HUES64 (cell line): ENCODE data around the gene GFOD1.
A peak's percentile ranks its signal among the peaks of the same experiment; 100 is the strongest.
"Not testable (repeated sequence)": the region's sequence is repeated elsewhere in the genome, so short reads cannot be mapped to it uniquely, and the experiment has no call there.

Experiments
- H3K27ac ChIP-seq: 2 replicates; pipeline ENCODE4 v1.7.0; 2013; ENCODE audit warnings: low read depth, low read length, inconsistent platforms
- H3K27me3 ChIP-seq: 2 replicates; pipeline ENCODE4 v1.6.1; 2013; ENCODE audit warnings: mild to moderate bottlenecking, low read length; ENCODE audit not compliant: insufficient read depth
- H3K36me3 ChIP-seq: 2 replicates; pipeline ENCODE4 v1.6.1; 2013; ENCODE audit warnings: mild to moderate bottlenecking, low read length; ENCODE audit not compliant: insufficient read depth
- H3K4me1 ChIP-seq: 2 replicates; pipeline ENCODE4 v1.6.1; 2013; ENCODE audit warnings: mild to moderate bottlenecking, low read length, moderate library complexity; ENCODE audit not compliant: insufficient read depth
- H3K4me3 ChIP-seq: 2 replicates; pipeline ENCODE4 v1.5.1; 2013; ENCODE audit warnings: mild to moderate bottlenecking, low read length, moderate library complexity
- H3K9ac ChIP-seq: 2 replicates; pipeline ENCODE4 v1.6.1; 2013; ENCODE audit warnings: mild to moderate bottlenecking, low read depth, low read length
- H3K9me3 ChIP-seq: 2 replicates; pipeline ENCODE4 v1.6.1; 2013; ENCODE audit warnings: low read depth, low read length; ENCODE audit not compliant: insufficient read depth
- WGBS: fragments of 150-250, 120-280 bp; methylation state at CpG from one replicate; pipeline ENCODE4 v1.1.7; 2013; ENCODE audit warnings: missing lambda C conversion rate; 5-methylcytosine and 5-hydroxymethylcytosine counted together

Gene GFOD1

GRCh38 chr6:13339863-13340630, 147.4 kb downstream of the GFOD1 start:
- no peaks in the 10 kb centered on the region for H3K27me3 ChIP-seq
- H3K27ac ChIP-seq = no peak overlapping the region
- H3K9me3 ChIP-seq = no peaks in the 10 kb centered on the region
- no peak overlapping the region for H3K4me3 ChIP-seq
- WGBS = 94% methylated on average over 8 of the region's 8 CpGs
- no peaks in the 10 kb centered on the region for H3K4me1 ChIP-seq
- no peaks in the 10 kb centered on the region for H3K36me3 ChIP-seq
- no peak overlapping the region for H3K9ac ChIP-seq

- H3K9ac ChIP-seq = no peak overlapping the region
- H3K36me3 ChIP-seq = no peaks in the 10 kb centered on the region
- no peaks in the 10 kb centered on the region for H3K4me1 ChIP-seq
- H3K4me3 ChIP-seq = no peak overlapping the region
- H3K9me3 ChIP-seq = no peaks in the 10 kb centered on the region
- no peaks in the 10 kb centered on the region for H3K27me3 ChIP-seq
- H3K27ac ChIP-seq = no peak overlapping the region
- WGBS = 90% methylated on average over 4 of the region's 5 CpGs
Measured at GRCh38 chr6:13338038-13338437, 149.4 kb downstream of the GFOD1 start.

- Histone ChIP-seq H3K9me3 (no peaks in the 10 kb centered on the region), H3K36me3 (no peaks in the 10 kb centered on the region), H3K4me1 (no peaks in the 10 kb centered on the region), H3K27ac (no peak overlapping the region), H3K4me3 (no peak overlapping the region), H3K9ac (no peak overlapping the region), H3K27me3 (no peaks in the 10 kb centered on the region)
- WGBS = 32% methylated on average over 11 of the region's 11 CpGs
Measured at GRCh38 chr6:13336553-13336952, 150.8 kb downstream of the GFOD1 start.

GRCh38 chr6:13334953-13335352, 152.4 kb downstream of the GFOD1 start:
- Histone ChIP-seq H3K27me3 (no peaks in the 10 kb centered on the region), H3K4me1 (no peaks in the 10 kb centered on the region), H3K9me3 (no peaks in the 10 kb centered on the region), H3K9ac (no peak overlapping the region), H3K36me3 (no peaks in the 10 kb centered on the region), H3K4me3 (no peak overlapping the region), H3K27ac (no peak overlapping the region)
- WGBS = 66% methylated on average over 3 of the region's 3 CpGs

GRCh38 chr6:13332349-13332706, 155.1 kb downstream of the GFOD1 start:
- no peak overlapping the region for H3K9ac ChIP-seq
- no peak overlapping the region for H3K27ac ChIP-seq
- no peaks in the 10 kb centered on the region for H3K27me3 ChIP-seq
- H3K4me1 ChIP-seq = peaks cover 1% of the 10 kb centered on the region
- 96% methylated on average over 2 of the region's 2 CpGs for WGBS
- H3K9me3 ChIP-seq = no peaks in the 10 kb centered on the region
- no peaks in the 10 kb centered on the region for H3K36me3 ChIP-seq
- no peak overlapping the region for H3K4me3 ChIP-seq

GRCh38 chr6:13331516-13332348, 155.7 kb downstream of the GFOD1 start:
- WGBS = 81% methylated on average over 13 of the region's 13 CpGs
- H3K36me3 ChIP-seq = peaks cover 1% of the 10 kb centered on the region; the same call in 1 of the 2 replicates
- no peak overlapping the region for H3K27ac ChIP-seq

GRCh38 chr6:13328875-13329183, 158.6 kb downstream of the GFOD1 start:
- peaks cover 6% of the 10 kb centered on the region for H3K4me1 ChIP-seq
- H3K4me3 ChIP-seq = peak overlapping the region; percentile 73
- H3K36me3 ChIP-seq = peaks cover 25% of the 10 kb centered on the region
- 0% methylated on average over 1 of the region's 2 CpGs for WGBS
- peak overlapping the region; percentile 88 for H3K27ac ChIP-seq
- no peaks in the 10 kb centered on the region for H3K9me3 ChIP-seq
- no peaks in the 10 kb centered on the region for H3K27me3 ChIP-seq
- peak overlapping the region; percentile 87 for H3K9ac ChIP-seq

More at GRCh38 chr6:13331516-13332348, 155.7 kb downstream of the GFOD1 start:
- no peaks in the 10 kb centered on the region for H3K9me3 ChIP-seq
- H3K9ac ChIP-seq = no peak overlapping the region
- peaks cover 6% of the 10 kb centered on the region for H3K4me1 ChIP-seq
- H3K27me3 ChIP-seq = no peaks in the 10 kb centered on the region
- H3K4me3 ChIP-seq = no peak overlapping the region

GRCh38 chr6:13328076-13328874, 159.1 kb downstream of the GFOD1 start, which contains the start of gene TBC1D7:
Gene TBC1D7, minus strand, starts transcription at chr6:13328537. Its CDS starts 1,639 bp downstream, at chr6:13326898.
- H3K4me1 ChIP-seq = peaks cover 6% of the 10 kb centered on the region
- peak within 1 kb of the TSS; percentile 73 for H3K4me3 ChIP-seq
- no peaks in the 10 kb centered on the region for H3K27me3 ChIP-seq
- H3K36me3 ChIP-seq = peaks cover 31% of the 10 kb centered on the region
- H3K27ac ChIP-seq = peak within 1 kb of the TSS; percentile 88
- WGBS = under 1% methylated on average over 63 of the region's 63 CpGs
- peak within 1 kb of the TSS; percentile 87 for H3K9ac ChIP-seq
- no peaks in the 10 kb centered on the region for H3K9me3 ChIP-seq

GRCh38 chr6:13327691-13328075, 159.7 kb downstream of the GFOD1 start:
- WGBS = 4% methylated on average over 10 of the region's 10 CpGs
- H3K4me3 ChIP-seq = peak overlapping the region; percentile 73
- H3K9me3 ChIP-seq = no peaks in the 10 kb centered on the region
- H3K36me3 ChIP-seq = peaks cover 34% of the 10 kb centered on the region
- H3K4me1 ChIP-seq = peaks cover 6% of the 10 kb centered on the region
- H3K9ac ChIP-seq = peak overlapping the region; percentile 76
- H3K27me3 ChIP-seq = no peaks in the 10 kb centered on the region
- H3K27ac ChIP-seq = peak overlapping the region; percentile 88

GRCh38 chr6:13326031-13326586, 161.3 kb downstream of the GFOD1 start:
- not testable (repeated sequence) for H3K9me3 ChIP-seq, H3K4me1 ChIP-seq, H3K9ac ChIP-seq, H3K27ac ChIP-seq, H3K27me3 ChIP-seq, H3K4me3 ChIP-seq
- H3K36me3 ChIP-seq = peaks cover 50% of the 10 kb centered on the region
- WGBS = 100% methylated on average over 2 of the region's 3 CpGs
